HG02970 (cell line): Measurements from ENCODE around the gene MS4A2.
"Not testable (repeated sequence)": the region's sequence is repeated elsewhere in the genome, so short reads cannot be mapped to it uniquely, and the experiment has no call there.

ENCODE experiments used
- ATAC-seq: cut with Tn5 transposase; IDR thresholded peaks from one replicate; pipeline ENCODE4 v1.9.1; 2021; ENCODE audit warnings: mild to moderate bottlenecking, moderate library complexity, moderate number of reproducible peaks; ENCODE audit not compliant: unreplicated experiment, low FRiP score

Gene MS4A2

DNA sequence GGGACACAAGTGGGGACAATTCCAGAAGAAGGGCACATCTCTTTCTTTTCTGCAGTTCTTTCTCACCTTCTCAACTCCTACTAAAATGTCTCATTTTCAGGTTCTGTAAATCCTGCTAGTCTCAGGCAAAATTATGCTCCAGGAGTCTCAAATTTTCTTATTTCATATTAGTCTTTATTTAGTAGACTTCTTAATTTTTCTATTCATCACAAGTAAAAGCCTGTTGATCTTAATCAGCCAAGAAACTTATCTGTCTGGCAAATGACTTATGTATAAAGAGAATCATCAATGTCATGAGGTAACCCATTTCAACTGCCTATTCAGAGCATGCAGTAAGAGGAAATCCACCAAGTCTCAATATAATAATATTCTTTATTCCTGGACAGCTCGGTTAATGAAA is at the start of gene MS4A2:
MS4A2 (plus strand) TSS at position 301 of the 400 bp plus-strand sequence. CDS start 102 bp downstream, outside the sequence.
- ATAC-seq, result no peak

DNA sequence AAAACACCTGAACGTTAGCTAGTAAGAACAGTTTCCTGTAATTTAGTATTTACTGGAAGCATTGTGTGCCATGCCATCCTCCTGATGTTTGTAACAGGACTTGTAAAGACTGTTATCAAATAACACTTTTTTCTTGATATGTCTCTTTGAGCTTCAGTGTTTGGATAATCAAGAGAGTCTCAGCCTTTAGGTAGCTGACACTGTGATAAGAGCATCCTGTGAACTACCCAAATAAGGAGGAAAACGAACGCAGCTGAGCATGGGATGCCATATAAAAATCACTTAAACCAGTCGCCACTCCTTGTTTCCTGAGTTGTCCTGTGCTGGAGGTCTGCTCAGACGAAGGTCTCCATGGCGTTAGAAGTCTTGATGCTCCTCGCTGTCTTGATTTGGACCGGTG is 48.4 kb upstream of the MS4A2 start, which contains the start of gene OOSP2:
OOSP2 (plus strand) TSS at position 301 of the 400 bp plus-strand sequence; CDS start at position 352, 51 bp downstream.
- no peak for ATAC-seq

DNA sequence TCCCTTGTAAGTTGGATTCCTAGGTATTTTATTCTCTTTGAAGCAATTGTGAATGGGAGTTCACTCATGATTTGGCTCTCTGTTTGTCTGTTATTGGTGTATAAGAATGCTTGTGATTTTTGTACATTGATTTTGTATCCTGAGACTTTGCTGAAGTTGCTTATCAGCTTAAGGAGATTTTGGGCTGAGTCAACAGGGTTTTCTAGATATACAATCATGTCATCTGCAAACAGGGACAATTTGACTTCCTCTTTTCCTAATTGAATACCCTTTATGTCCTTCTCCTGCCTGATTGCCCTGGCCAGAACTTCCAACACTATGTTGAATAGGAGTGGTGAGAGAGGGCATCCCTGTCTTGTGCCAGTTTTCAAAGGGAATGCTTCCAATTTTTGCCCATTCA is 38.0 kb upstream of the MS4A2 start:
- not testable (repeated sequence) for ATAC-seq

- not testable (repeated sequence) for ATAC-seq
These were observed 37.6 kb upstream of the MS4A2 start for GRCh38 chr11:60050839-60051238.

DNA sequence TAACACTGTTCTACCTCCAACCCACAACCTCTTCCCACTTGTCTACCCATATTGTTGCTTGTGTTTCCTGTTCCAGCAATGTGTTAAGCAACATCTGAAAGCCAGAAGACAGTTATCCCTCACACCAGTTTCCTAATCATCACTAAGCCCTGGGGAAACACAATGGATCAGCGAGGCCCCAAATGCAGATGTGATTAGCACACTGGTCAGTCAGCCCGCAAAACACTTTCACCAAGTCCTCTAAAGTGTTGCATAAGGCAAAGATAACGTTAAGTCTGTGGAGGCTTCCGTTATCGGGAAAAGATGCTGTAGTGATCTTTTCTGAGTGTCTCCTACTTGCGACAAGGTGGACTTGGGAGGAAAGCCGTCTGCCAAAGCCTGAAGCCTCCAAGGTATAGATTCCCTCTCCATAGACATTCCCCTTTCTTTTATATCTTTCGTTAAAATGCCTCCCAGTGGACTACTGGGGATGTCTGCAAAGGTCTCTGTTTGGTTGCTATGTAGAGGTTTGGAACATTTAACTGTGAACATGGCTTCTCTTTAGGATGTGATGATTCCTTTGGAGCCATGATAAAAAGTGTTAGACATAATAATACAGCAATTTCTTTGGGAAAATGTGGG is 32.0 kb upstream of the MS4A2 start, which contains the start of gene MS4A3:
MS4A3 (plus strand) TSS at position 317 of the 621 bp plus-strand sequence. CDS start 4,496 bp downstream, outside the sequence.
- ATAC-seq, result no peak

DNA sequence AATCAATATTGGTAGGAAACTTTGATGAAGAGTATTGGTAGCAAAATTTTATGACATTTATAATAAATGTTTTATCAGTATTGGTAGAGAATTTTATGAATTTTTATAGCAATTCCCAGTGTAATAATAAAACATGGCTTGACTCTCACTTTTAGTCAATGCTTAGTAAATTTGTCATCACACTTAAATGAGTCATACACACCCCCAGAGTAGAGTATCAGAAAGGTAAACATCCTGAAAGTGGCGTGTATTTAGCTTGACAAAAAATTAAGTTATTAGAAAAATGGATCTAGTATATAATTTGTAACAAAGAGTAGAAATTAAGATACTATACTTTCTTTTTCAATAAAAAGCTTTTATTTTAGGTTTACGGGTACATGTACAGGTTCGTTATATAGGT is 29.4 kb upstream of the MS4A2 start:
- ATAC-seq, result no peak

GRCh38 chr11:60059521-60060240 is 28.8 kb upstream of the MS4A2 start:
- ATAC-seq, result no peak

GRCh38 chr11:60064111-60064510 is 24.4 kb upstream of the MS4A2 start:
- ATAC-seq, result no peak

DNA sequence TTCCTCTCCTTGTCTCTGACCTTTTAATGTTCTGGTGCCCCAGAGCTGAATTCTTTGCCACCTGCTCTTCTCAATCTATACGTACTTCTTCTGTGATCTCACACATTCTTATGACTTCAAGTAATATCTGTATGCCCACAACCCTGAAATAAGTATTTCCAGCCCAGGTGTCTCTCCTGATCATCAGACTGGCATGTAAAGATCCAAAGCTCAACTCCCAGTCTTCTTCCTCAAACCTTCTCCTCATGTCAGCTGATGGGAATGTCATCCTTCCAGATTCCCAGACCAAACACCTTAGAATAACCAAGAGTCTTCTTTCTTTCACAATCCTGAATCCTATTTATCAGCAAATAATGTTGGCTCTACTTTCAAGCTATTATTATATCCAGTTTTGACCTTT is 22.7 kb upstream of the MS4A2 start:
- no peak for ATAC-seq

- no peak for ATAC-seq
These were observed 19.0 kb upstream of the MS4A2 start for GRCh38 chr11:60069450-60069849.

GRCh38 chr11:60071644-60072043 is 16.8 kb upstream of the MS4A2 start:
- not testable (repeated sequence) for ATAC-seq

GRCh38 chr11:60077216-60077817 is 11.1 kb upstream of the MS4A2 start:
- no peak for ATAC-seq

DNA sequence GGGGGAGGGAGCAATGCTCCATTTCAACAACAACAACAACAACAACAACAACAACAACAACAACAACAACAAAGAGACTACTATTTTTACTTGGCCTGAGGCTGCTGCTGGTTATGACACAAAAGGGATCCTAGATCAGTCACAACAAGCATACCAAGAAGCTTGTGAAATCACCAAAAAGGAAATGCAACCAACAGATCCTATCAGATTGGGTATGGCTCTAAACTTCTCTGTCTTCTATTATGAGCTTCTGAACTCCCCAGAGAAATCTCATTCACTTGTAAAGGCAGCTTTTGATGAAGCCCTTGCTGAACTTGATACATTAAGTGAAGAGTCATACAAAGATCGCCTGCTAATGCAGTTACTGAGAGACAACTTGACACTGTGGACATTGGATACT is 10.5 kb upstream of the MS4A2 start:
- ATAC-seq, result no peak

DNA sequence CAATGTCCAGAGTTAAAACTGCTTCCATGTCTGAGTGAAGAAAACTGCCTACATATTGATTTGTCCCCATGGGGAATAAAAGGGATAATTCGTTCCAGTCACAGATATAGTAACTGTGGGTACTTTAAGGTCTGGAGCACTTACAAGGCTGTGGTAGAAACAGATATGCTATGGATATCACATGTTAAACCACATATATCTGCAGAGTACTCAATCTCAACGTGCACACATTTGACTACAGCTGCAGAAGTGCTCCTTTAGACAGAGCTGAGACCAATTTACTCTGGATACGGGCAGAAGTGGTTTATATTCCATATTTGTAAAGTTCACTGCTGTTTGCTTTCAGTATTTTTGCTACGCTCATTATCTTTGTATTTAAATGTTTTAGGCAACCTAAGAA is 9.7 kb upstream of the MS4A2 start:
- ATAC-seq, result no peak

DNA sequence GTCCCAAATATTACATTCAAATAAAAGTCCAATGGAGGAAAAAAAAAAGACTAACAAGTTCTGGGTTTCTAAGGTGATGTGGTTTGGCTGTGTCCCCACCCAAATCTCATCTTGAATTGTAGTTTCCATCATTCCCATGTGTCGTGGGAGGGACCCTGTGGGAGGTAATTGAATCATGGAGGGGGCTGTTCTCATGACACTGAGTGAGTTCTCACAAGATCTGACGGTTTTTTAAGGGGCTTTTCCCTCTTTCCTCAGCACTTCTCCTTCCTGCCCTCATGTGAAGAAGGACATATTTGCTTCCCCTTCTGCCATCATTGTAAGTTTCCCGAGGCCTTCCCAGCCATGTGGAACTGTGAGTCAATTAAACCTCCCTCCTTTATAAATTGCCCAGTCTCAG is 7.9 kb upstream of the MS4A2 start:
- no peak for ATAC-seq

DNA sequence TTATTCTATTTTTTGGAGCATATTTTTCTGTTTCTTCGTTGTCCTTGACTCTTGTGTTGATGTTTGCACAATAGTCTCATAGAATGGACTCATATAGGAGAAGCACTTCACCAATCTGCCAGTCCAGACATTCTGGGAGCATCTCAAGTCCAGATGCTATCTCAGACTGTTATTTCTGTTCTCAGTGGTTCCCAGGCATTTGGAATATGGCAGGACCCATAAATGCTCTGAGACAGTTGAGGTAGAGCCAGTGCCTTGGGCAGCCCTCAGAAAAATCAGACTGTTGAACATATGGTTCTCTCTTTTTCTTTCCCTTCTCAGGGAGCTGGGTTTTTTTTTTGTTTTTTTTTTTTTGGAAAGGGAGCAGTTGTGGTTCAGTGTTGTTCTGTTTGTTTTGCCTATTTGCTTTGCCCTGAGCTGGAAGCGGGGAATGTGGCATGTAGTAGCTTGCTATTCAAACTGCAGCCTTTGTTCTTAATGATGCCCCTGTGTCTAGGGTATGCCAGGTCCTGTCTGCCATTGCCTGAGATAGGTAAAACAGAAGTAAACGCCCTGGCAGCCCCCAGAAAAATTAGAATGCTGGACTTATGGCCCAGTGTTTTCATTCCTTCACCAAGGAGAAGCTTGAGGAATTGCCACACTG is 3.7 kb upstream of the MS4A2 start:
- no peak for ATAC-seq

DNA sequence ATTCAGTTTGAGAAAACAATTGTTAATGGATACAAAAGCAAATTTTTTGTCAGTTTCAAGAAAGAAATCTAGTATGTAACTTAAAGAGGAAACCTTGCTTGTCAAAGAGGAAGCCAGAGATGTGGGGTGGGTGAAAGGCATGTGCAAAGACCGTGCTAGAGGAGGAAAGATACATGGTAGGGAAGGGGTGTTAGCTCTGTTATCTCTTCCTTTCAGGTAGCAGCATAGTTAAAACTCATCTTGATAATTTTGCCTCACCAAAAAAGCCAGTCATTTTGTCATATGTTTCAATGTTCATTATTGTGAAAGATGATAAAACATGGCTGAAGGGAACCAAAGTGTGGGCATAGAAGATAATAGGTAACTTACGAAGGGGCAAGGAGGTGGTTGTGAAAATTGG is 2.6 kb upstream of the MS4A2 start:
- no peak for ATAC-seq

- no peak for ATAC-seq
These were observed 1.2 kb upstream of the MS4A2 start for GRCh38 chr11:60087239-60087638.

GRCh38 chr11:60095477-60096120 is 7.1 kb downstream of the MS4A2 start:
- ATAC-seq, result no peak

- ATAC-seq, result no peak
These were observed 8.7 kb downstream of the MS4A2 start for GRCh38 chr11:60097189-60097588.

GRCh38 chr11:60098508-60098907 is 10.0 kb downstream of the MS4A2 start:
- no peak for ATAC-seq
